ENCODE results near the gene HS6ST3. TPM values are rescaled to one million over a fixed set of nuclear protein-coding genes. Genes with fewer than 3 reads are reported as not detected.
"Not testable (repeated sequence)": the region's sequence is repeated elsewhere in the genome, so short reads cannot be mapped to it uniquely, and the experiment has no call there.

HS6ST3 gene
- total RNA-seq, 1 donor from 2014 or later: not detected

DNA sequence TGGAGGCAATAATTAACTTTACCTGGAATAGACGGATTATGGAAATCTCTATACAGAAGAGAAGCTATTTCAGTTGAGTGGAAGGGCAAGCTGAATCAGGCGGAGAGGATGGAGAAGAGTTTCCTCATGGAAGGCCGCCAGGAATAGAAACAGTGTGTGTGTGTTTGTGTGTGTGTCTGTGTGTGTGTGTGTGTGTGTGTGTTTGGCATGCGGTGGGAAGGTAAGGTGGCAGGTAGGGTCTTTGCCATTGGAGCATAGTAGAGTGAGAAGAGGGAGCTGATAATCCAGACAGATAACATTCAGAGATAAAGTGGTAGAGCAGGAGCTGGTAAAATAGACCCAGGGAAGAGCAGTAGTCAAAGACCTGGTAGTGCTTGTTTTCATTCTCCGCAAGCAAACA, 9.2 kb upstream of the HS6ST3 start:
- intact Hi-C loops (cut with micrococcal nuclease): no loop called here
- H3K27me3 Mint-ChIP-seq: no peaks in the 10 kb centered on the region
- no peaks in the 10 kb centered on the region for H3K9me3 Mint-ChIP-seq
- H3K27ac Mint-ChIP-seq: no peak overlapping the region
- no peaks in the 10 kb centered on the region for H3K4me1 Mint-ChIP-seq
- H3K4me3 Mint-ChIP-seq: no peak overlapping the region
- DNase-seq: no peak
- H3K36me3 Mint-ChIP-seq (ENCODE audit: low read depth): no peaks in the 10 kb centered on the region

DNA sequence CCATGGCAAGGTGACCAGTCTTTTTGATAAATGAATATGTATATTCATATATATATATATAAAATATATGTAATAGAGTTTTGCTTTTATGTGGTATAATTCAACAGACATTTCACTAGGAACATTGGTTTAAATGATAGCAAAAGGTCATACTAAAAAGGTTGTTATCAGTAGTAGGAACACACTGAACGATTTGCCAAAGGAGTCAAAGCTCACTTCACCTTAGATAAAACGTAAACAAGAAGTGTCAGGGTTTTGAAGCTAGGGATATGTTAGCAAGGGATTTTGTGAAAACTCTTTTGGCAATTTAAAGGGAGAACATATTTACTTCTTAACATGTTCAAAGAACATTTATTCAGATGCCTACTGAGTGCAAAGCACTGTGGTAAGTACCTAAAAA, 8.0 kb upstream of the HS6ST3 start:
- intact Hi-C loops (cut with micrococcal nuclease): no loop called here
- Mint-ChIP-seq H3K9me3 (no peaks in the 10 kb centered on the region), H3K36me3 (ENCODE audit: low read depth) (no peaks in the 10 kb centered on the region), H3K4me3 (no peak overlapping the region), H3K4me1 (no peaks in the 10 kb centered on the region), H3K27ac (no peak overlapping the region), H3K27me3 (peaks cover under 1% of the 10 kb centered on the region)
- DNase-seq: no peak

DNA sequence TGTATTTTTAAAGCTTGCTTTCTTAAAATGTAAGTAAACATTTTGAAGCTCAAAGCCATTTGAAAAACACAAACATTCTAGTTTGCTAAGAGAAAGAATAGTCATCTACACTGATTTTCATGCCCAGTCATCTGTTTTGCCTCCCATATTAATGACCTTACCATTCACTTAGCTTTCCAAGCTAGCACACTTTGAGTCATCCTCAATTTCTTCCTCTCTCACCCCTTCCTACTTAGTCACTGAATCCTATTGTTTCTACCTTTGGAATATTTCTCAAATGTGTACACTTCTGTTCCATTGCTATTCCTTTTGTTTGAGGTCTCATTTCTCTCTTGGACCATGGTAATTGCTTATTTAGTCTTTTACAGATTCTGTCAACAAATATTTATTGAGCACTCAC, 7.3 kb upstream of the HS6ST3 start:
- no peak overlapping the region for H3K27ac Mint-ChIP-seq
- peaks cover 6% of the 10 kb centered on the region for H3K27me3 Mint-ChIP-seq
- DNase-seq: no peak
- intact Hi-C loops (cut with micrococcal nuclease): no loop called here
- H3K4me1 Mint-ChIP-seq: no peaks in the 10 kb centered on the region
- H3K9me3 Mint-ChIP-seq: no peaks in the 10 kb centered on the region
- H3K36me3 Mint-ChIP-seq (ENCODE audit: low read depth): no peaks in the 10 kb centered on the region
- no peak overlapping the region for H3K4me3 Mint-ChIP-seq

DNA sequence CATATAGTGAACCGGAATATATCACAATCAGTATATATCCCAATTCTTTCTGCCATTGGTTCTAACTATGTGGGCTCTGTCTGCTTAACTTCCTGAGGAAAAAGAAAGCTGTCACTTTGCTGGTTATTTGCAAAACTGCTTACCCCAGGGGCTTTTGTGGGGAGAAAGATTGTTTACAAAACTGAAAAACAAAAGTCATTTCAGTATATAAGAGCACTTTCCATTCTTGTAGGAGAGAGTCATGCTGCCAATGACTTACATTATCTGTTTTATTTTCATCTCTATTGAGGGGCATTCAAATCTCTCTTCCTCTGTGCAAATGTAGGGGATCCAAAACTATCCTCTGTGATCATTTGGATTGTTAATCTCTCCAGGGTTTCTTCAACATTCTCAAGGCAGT, 3.2 kb upstream of the HS6ST3 start:
- intact Hi-C loops (cut with micrococcal nuclease): no loop called here
- Mint-ChIP-seq H3K27ac (no peak overlapping the region), H3K4me3 (no peak overlapping the region), H3K36me3 (ENCODE audit: low read depth) (no peaks in the 10 kb centered on the region), H3K27me3 (peaks cover 32% of the 10 kb centered on the region), H3K4me1 (no peaks in the 10 kb centered on the region), H3K9me3 (no peaks in the 10 kb centered on the region)
- DNase-seq: no peak

DNA sequence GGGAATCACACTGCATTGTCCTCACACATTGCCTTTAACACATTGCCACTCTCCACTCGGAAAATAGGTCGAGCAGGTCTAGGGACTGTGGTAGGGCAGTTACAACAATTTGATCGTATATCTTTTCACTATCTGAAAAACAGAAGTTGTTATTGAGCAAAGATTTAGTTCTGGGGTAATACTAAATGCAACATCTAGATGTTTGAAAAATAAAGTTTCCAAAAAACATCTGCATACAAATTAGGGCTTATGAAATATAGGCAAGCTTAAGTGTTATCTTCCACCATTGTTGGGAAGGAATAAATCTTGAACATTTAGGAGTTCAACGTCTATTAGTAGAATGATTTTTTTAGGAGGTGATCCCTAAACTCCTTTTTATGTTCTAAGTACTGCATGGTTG, 768 bp upstream of the HS6ST3 start:
- H3K4me1 Mint-ChIP-seq: no peaks in the 10 kb centered on the region
- H3K36me3 Mint-ChIP-seq (ENCODE audit: low read depth): no peaks in the 10 kb centered on the region
- H3K27ac Mint-ChIP-seq: no peak overlapping the region
- no peaks in the 10 kb centered on the region for H3K9me3 Mint-ChIP-seq
- intact Hi-C loops (cut with micrococcal nuclease): no loop called here
- DNase-seq: no peak
- H3K27me3 Mint-ChIP-seq: peaks cover 49% of the 10 kb centered on the region
- no peak overlapping the region for H3K4me3 Mint-ChIP-seq

DNA sequence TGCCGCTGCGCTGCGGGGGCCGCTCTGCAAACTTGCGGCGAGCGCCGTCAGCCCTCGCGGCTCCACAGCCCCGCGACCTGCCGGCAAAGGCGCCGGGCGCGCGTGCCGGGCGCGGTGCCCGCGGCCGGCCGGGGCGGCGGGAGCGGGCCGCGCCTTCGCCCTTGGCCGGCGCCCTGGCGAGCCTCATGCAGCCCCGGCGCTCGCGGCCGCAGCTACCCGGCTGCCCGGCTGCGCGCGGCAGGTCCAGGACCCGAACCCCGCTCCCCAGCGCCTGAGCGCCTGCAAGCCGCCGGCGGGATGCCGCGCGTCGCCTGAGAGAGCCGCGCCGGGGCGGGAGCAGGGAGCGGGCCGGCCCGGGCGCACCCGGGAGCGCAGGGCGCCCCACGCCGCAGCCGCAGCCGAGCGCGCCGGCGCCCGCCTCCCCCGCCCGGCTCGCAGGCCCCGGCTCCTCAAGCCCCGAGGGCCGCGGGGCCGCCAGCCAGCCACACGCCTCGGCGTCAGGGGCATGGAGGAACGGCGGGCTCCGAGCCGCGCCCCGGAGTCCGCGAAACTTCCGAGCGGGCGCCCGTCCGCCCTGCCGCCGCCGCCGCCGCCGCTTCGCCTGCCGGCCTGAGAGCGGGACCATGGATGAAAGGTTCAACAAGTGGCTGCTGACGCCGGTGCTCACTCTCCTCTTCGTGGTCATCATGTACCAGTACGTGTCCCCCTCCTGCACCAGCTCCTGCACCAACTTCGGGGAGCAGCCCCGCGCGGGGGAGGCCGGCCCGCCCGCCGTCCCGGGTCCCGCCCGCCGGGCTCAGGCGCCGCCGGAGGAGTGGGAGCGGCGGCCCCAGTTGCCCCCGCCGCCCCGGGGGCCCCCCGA, 564 bp downstream of the HS6ST3 start:
- H3K27me3 Mint-ChIP-seq: peaks cover 50% of the 10 kb centered on the region
- H3K4me1 Mint-ChIP-seq: no peaks in the 10 kb centered on the region
- no peaks in the 10 kb centered on the region for H3K36me3 Mint-ChIP-seq (ENCODE audit: low read depth)
- intact Hi-C loops (cut with micrococcal nuclease): no loop called here
- DNase-seq: peak; percentile 52
- H3K4me3 Mint-ChIP-seq: no peak overlapping the region
- H3K9me3 Mint-ChIP-seq: no peaks in the 10 kb centered on the region
- no peak overlapping the region for H3K27ac Mint-ChIP-seq

DNA sequence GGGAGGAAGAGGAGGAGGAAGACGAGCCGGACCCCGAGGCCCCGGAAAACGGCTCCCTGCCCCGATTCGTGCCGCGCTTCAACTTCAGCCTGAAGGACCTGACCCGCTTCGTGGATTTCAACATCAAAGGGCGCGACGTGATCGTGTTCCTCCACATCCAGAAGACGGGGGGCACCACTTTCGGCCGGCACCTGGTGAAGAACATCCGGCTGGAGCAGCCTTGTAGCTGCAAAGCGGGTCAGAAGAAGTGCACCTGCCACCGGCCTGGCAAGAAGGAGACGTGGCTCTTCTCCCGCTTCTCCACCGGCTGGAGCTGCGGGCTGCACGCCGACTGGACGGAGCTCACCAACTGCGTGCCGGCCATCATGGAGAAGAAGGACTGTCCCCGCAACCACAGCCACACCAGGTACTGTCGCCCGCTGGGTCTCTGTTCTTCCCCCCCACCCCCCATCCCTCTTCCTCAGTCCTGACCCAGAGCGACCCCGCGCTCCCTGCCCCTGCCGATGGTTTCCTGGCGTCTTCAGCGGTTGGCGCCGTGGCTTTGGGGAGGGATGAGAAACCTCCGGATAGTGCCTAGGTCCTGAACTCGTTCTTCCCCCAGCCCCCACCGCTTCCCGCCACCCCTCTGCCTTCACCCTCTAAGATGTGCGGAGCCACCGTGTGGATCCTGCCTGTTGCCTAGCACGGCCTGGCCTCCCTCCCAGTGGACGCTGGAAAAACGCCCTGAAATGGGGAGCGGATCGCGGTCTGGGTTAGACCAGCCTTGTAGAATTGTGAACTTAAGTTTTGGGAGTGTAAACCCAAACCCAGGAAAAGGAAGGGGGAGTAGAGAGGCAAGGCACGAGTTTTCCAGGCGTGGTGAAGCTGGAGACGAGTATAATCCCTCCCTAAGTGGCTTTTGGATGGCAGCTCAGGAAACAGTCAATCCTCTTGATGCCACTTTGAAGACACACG, 1.5 kb downstream of the HS6ST3 start:
- no peaks in the 10 kb centered on the region for H3K4me1 Mint-ChIP-seq
- H3K27me3 Mint-ChIP-seq: peaks cover 50% of the 10 kb centered on the region
- H3K36me3 Mint-ChIP-seq (ENCODE audit: low read depth): no peaks in the 10 kb centered on the region
- intact Hi-C loops (cut with micrococcal nuclease): no loop called here
- H3K27ac Mint-ChIP-seq: no peak overlapping the region
- no peaks in the 10 kb centered on the region for H3K9me3 Mint-ChIP-seq
- no peak for DNase-seq
- peak overlapping the region; percentile 56 for H3K4me3 Mint-ChIP-seq

DNA sequence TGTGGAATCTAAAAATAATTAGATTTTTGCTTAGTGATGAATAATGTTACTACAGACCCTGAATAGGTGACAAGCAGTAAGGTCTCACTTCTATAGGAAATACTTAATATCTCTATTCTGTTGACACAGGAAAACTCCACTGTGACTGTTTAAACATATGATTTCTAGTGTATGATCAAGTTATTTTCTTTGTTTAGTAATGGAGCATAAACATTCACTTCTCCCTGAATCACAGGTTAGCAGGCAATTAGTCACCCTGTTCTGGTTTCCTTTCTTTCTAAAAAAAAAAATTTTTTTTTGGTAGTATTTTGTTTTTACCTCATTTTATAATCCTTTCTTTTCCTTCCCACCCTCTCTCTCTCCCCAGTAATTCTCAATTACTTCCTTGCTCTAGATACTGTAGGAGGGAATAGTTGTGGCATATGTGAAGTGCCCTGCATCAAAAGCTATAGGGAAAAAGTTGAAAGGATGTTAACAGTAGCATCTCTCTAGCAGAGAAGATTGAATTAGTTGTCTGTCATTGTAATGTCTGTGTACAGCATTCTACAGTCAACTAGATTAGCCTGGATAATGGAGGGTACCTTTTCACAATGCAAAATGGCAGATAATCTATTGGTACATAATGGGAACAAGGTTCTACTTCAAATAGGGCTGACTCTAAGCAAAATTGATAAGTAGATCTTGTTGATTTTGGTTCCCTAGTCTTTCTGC, 3.5 kb downstream of the HS6ST3 start:
- Mint-ChIP-seq H3K4me3 (no peak overlapping the region), H3K36me3 (ENCODE audit: low read depth) (no peaks in the 10 kb centered on the region), H3K27me3 (peaks cover 40% of the 10 kb centered on the region), H3K9me3 (no peaks in the 10 kb centered on the region), H3K4me1 (no peaks in the 10 kb centered on the region), H3K27ac (no peak overlapping the region)
- no peak for DNase-seq
- intact Hi-C loops (cut with micrococcal nuclease): no loop called here

DNA sequence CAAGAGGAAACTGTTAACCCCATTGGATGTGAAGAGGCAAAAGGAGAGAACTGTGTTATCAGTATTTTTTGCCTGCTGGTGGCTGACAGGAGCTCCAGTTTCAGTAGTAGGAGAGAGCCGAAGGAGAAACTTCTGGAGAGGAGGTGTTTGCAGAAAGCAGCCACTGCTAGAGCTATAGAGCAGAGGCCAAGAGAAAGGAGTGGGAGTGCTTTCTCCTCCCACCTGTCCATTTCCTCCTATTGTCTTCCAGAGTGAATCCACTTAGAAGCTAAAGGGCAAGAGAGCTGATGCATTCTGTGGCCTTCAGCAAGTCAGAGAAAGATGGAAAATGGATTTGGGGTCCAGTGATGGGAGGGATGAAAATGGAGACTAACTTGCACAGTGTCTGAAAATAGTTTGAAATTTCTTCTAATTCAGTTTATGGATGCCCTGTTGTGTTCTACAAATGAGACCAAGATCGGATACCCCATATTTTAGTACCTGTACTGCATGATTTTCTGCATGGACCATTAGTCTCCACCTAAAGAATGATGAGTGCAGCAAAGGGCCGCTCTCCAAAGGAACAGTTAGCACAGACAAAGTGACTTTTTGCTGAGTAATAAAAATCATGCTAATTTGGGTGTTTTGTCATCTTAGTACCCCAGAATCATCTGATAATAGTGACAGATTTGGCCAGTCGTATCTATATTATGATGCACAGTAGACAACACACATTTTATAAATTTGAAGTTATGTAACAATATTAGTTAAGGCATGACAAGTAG, 10.7 kb downstream of the HS6ST3 start:
- H3K4me3 Mint-ChIP-seq: no peak overlapping the region
- no peaks in the 10 kb centered on the region for H3K27me3 Mint-ChIP-seq
- no peaks in the 10 kb centered on the region for H3K4me1 Mint-ChIP-seq
- no peaks in the 10 kb centered on the region for H3K9me3 Mint-ChIP-seq
- intact Hi-C loops (cut with micrococcal nuclease): no loop called here
- H3K36me3 Mint-ChIP-seq (ENCODE audit: low read depth): no peaks in the 10 kb centered on the region
- DNase-seq: no peak
- no peak overlapping the region for H3K27ac Mint-ChIP-seq

DNA sequence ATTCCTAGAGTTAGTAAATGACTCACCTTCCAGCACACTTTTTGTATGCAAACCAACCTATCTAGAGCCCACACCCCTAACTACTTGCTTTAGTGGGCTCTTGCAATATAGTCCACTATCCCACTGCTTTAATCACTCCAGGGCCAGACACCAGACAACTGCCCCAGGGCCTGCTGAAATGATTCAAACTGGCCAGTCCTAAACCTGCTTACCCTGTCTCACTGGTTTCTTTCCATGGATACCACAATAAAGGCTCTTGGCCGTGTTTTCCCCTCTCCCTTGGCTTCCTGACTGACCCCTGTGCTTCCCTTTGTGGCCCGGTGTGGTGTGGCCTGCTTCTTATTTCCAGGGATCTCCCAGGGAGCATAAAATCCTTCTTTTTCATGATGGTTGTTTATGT, 14.6 kb downstream of the HS6ST3 start:
- H3K4me1 Mint-ChIP-seq: no peaks in the 10 kb centered on the region
- H3K9me3 Mint-ChIP-seq: peaks cover 18% of the 10 kb centered on the region
- H3K27ac Mint-ChIP-seq: no peak overlapping the region
- H3K36me3 Mint-ChIP-seq (ENCODE audit: low read depth): no peaks in the 10 kb centered on the region
- DNase-seq: no peak
- intact Hi-C loops (cut with micrococcal nuclease): no loop called here
- H3K27me3 Mint-ChIP-seq: no peaks in the 10 kb centered on the region
- no peak overlapping the region for H3K4me3 Mint-ChIP-seq

DNA sequence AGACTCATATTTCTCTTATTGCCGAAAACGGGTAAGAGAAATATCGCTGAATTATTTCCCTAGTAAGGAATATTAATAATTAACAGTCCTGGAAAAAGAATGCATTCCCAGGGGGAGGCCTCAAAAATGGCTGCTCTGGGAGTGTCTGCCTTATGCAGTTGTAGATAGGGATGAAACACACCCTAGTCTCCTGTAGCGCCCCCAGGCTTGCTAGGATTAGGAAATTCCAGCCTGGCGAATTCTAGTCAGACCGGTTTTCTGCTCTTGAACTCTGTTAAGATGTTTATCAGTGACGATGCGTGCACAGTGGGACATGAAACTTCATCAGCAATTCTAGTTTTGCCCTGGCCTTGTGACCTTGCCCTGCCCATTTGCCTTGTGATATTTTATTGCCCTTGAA, 18.2 kb downstream of the HS6ST3 start:
- H3K4me1 Mint-ChIP-seq; H3K36me3 Mint-ChIP-seq (ENCODE audit: low read depth); H3K4me3 Mint-ChIP-seq; DNase-seq; H3K27me3 Mint-ChIP-seq; intact Hi-C loops (cut with micrococcal nuclease); H3K27ac Mint-ChIP-seq: not testable (repeated sequence)
- H3K9me3 Mint-ChIP-seq: peaks cover 18% of the 10 kb centered on the region

DNA sequence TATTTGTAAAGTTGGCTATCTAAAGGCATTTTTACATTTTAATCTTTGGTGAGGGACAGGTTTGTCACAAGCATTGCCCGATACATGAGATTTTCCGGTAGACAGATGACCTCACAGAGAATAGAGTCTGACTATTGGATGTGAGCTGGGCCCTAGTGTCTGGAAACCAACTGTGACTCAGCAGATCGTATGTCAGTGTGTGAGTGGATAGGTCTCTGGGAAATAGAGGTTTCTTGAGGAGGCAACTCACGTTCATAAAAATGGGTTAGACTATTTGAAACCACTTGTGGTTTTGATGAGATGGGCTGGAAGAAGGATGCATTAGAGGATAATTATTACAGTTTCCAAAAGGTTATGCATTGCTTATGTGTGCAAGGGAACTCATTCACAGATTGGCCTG, 19.2 kb downstream of the HS6ST3 start:
- no peak overlapping the region for H3K27ac Mint-ChIP-seq
- H3K4me3 Mint-ChIP-seq: no peak overlapping the region
- DNase-seq: no peak
- intact Hi-C loops (cut with micrococcal nuclease): no loop called here
- H3K27me3 Mint-ChIP-seq: no peaks in the 10 kb centered on the region
- peaks cover 18% of the 10 kb centered on the region for H3K9me3 Mint-ChIP-seq
- H3K36me3 Mint-ChIP-seq (ENCODE audit: low read depth): no peaks in the 10 kb centered on the region
- no peaks in the 10 kb centered on the region for H3K4me1 Mint-ChIP-seq

DNA sequence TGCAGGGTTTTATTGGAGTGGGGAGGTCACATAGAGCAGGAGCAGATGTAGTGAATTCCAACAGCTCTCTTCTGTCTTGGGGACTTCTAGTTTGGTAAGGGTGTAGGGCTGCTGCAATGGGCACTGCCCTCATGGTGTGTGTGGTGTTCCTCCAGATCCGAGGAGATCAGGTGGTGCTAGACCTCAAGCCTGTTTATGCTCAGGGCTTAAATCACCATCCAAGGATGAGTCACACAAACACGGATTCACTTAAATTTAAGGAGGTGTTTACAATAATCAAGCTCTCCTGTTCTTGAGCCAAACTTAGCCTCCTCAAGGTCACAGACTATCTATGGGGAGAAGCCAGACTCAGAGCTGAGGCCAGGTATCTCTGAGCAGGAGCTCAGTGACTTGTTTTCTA, 23.0 kb downstream of the HS6ST3 start:
- Mint-ChIP-seq H3K36me3 (ENCODE audit: low read depth) (no peaks in the 10 kb centered on the region), H3K27ac (no peak overlapping the region), H3K9me3 (peaks cover 9% of the 10 kb centered on the region), H3K4me3 (no peak overlapping the region), H3K27me3 (no peaks in the 10 kb centered on the region), H3K4me1 (no peaks in the 10 kb centered on the region)
- no peak for DNase-seq
- intact Hi-C loops (cut with micrococcal nuclease): no loop called here
